ENCODE results near the gene CELA2B.

DNA sequence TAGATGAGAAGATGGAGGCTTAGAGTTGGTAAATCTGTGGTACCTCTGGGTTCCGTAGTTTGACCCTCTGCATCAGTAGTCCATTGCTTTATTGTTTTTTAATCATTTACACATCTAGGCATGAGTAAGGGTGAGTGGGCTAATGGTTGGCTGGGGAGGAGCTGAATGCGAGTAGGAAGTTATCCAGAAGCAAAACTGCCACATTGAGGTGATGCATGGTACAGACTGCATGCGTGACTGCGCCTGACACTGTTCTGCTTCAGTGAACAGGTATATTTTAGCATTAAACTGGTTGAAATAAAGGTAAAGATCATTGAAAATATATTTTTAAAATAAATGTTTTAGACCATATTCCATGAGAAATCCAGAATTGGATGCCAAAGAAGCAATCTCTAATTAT, 55.1 kb downstream of the CELA2B start:
- TF ChIP-seq, protein P1, sequence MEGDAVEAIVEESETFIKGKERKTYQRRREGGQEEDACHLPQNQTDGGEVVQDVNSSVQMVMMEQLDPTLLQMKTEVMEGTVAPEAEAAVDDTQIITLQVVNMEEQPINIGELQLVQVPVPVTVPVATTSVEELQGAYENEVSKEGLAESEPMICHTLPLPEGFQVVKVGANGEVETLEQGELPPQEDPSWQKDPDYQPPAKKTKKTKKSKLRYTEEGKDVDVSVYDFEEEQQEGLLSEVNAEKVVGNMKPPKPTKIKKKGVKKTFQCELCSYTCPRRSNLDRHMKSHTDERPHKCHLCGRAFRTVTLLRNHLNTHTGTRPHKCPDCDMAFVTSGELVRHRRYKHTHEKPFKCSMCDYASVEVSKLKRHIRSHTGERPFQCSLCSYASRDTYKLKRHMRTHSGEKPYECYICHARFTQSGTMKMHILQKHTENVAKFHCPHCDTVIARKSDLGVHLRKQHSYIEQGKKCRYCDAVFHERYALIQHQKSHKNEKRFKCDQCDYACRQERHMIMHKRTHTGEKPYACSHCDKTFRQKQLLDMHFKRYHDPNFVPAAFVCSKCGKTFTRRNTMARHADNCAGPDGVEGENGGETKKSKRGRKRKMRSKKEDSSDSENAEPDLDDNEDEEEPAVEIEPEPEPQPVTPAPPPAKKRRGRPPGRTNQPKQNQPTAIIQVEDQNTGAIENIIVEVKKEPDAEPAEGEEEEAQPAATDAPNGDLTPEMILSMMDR (conservative IDR thresholded peaks at IDR 0.05; ENCODE audit: low read length), result no peak
- TF ChIP-seq EZH2phosphoT487 (IDR thresholded peaks at IDR 0.05; ENCODE audit: borderline replicate concordance, low read depth, low read length), result no peak

All from OCI-LY7 (cell line).